Prostate gland (tissue), 2 donors: ENCODE data around the gene HPS3. TPM values are rescaled to one million over a fixed set of nuclear protein-coding genes. Genes with fewer than 3 reads are reported as not detected.

Source experiments
- DNase-seq: peaks from one replicate; pipeline ENCODE4 v3.0.0-alpha.2; 2019; ENCODE audit warnings: low spot score
- H3K27ac ChIP-seq, 2 donors: fragments of 200-600 bp; sonication (generic); 2 replicates each; pipeline ENCODE4 v1.5.1; 2017 to 2019
- H3K27me3 ChIP-seq: fragments of 200-600 bp; sonication (generic); replicated peaks from 2 replicates; pipeline ENCODE4 v1.5.1; 2019; ENCODE audit not compliant: insufficient read depth
- H3K36me3 ChIP-seq, 2 donors: fragments of 200-600 bp; sonication (generic); 1 replicate in 1 of 2; 2 replicates in 1 of 2; pipeline versions ENCODE4 v1.5.1 to v1.8.1; 2017 to 2019
- H3K4me1 ChIP-seq: fragments of 200-600 bp; sonication (generic); replicated peaks from 2 replicates; pipeline ENCODE4 v1.5.1; 2019
- H3K4me3 ChIP-seq, 2 donors: fragments of 200-600 bp; sonication (generic); 2 replicates each; pipeline ENCODE4 v1.5.1; 2017 to 2019
- H3K9me3 ChIP-seq: fragments of 200-600 bp; sonication (generic); 2 replicates; pipeline ENCODE4 v1.5.1; 2017
- CTCF ChIP-seq, 4 experiments: fragments of 200-600 bp in 2 of 4; fragments of 450-650 bp in 2 of 4; sonication (generic) in 2 of 4; IDR thresholded peaks; 1 replicate in 3 of 4; 2 replicates in 1 of 4; pipeline ENCODE4 v1.5.1; 2016 to 2019; ENCODE audit warnings: antibody characterized with exemption in 4 of 4, mild to moderate bottlenecking in 2 of 4, moderate library complexity in 2 of 4
- POLR2A ChIP-seq: fragments of 450-650 bp; IDR thresholded peaks from one replicate; pipeline ENCODE4 v1.6.1; 2016; ENCODE audit warnings: antibody characterized with exemption, mild to moderate bottlenecking
- POLR2AphosphoS5 ChIP-seq: sonication (generic); formaldehyde crosslinking; IDR thresholded peaks from one replicate; pipeline ENCODE4 v1.6.1; 2017; ENCODE audit warnings: antibody characterized with exemption
- WGBS: methylation state at CpG from one replicate; pipeline ENCODE4 v1.1.5; 2018; 5-methylcytosine and 5-hydroxymethylcytosine counted together
- intact Hi-C: fragments of 100-400 bp; cut with DNase I; formaldehyde crosslinking; loops from one replicate; pipeline ENCODE4 v1.14.2; 2022
- total RNA-seq, 2 donors: library from RNA; depleted of rRNA; stranded (reverse); fragments of >200 nt; gene quantifications; one replicate each; pipeline ENCODE4 v1.1.0, GENCODE V29; 2016

The HPS3 gene
- total RNA-seq, 2 donors from 2014 or later, result 17.6 to 25.2 TPM

- H3K9me3 ChIP-seq, result no peaks in the 10 kb centered on the region
- no peaks in the 10 kb centered on the region for H3K36me3 ChIP-seq
- no peak overlapping the region for H3K4me3 ChIP-seq
- no peak for DNase-seq
- WGBS, result 96% methylated on average over 4 of the region's 4 CpGs
- no peak overlapping the region for H3K27ac ChIP-seq
- TF ChIP-seq CTCF (IDR thresholded peaks at IDR 0.05) (no peak), POLR2A (no peak), POLR2AphosphoS5 (no peak)
- no peaks in the 10 kb centered on the region for H3K4me1 ChIP-seq
- intact Hi-C loops, result no loop called here
- no peaks in the 10 kb centered on the region for H3K27me3 ChIP-seq
Measured at GRCh38 chr3:149160754-149161300, 31.4 kb downstream of the HPS3 start.

- WGBS, result 29% methylated on average over 2 of the region's 2 CpGs
- H3K4me3 ChIP-seq, result no peak overlapping the region
- DNase-seq, result peak; percentile 47
- H3K36me3 ChIP-seq, result no peaks in the 10 kb centered on the region
- no peak overlapping the region for H3K27ac ChIP-seq
- no peaks in the 10 kb centered on the region for H3K9me3 ChIP-seq
- TF ChIP-seq POLR2AphosphoS5, result peak; percentile 77
- no peak for TF ChIP-seq POLR2A
- intact Hi-C loops, result no loop called here
- no peaks in the 10 kb centered on the region for H3K27me3 ChIP-seq
- H3K4me1 ChIP-seq, result no peaks in the 10 kb centered on the region
Measured at GRCh38 chr3:149162007-149162406, 32.6 kb downstream of the HPS3 start.

- intact Hi-C loops, result no loop called here
- Histone ChIP-seq H3K4me1 (no peaks in the 10 kb centered on the region), H3K4me3 (no peak overlapping the region), H3K36me3 (no peaks in the 10 kb centered on the region), H3K27ac (no peak overlapping the region), H3K9me3 (no peaks in the 10 kb centered on the region), H3K27me3 (no peaks in the 10 kb centered on the region)
- no peak for DNase-seq
- 87% methylated on average over 1 of the region's 1 CpG for WGBS
- no peak for TF ChIP-seq POLR2A
Measured at GRCh38 chr3:149163066-149163465, 33.6 kb downstream of the HPS3 start.

GRCh38 chr3:149167898-149168297, 38.5 kb downstream of the HPS3 start:
- Histone ChIP-seq H3K4me3 (no peak overlapping the region), H3K4me1 (no peaks in the 10 kb centered on the region), H3K9me3 (no peaks in the 10 kb centered on the region), H3K27me3 (no peaks in the 10 kb centered on the region), H3K27ac (no peak overlapping the region), H3K36me3 (no peaks in the 10 kb centered on the region)
- no peak for DNase-seq
- 88% methylated on average over 2 of the region's 2 CpGs for WGBS
- intact Hi-C loops, result no loop called here
- TF ChIP-seq POLR2A (no peak), POLR2AphosphoS5 (no peak), CTCF (IDR thresholded peaks at IDR 0.05) (no peak)

GRCh38 chr3:149170672-149171071, 41.2 kb downstream of the HPS3 start:
- no peak for DNase-seq
- Histone ChIP-seq H3K36me3 (no peaks in the 10 kb centered on the region), H3K4me1 (no peaks in the 10 kb centered on the region), H3K27ac (no peak overlapping the region), H3K9me3 (no peaks in the 10 kb centered on the region), H3K4me3 (no peak overlapping the region), H3K27me3 (no peaks in the 10 kb centered on the region)
- TF ChIP-seq POLR2AphosphoS5 (no peak), POLR2A (no peak), CTCF (IDR thresholded peaks at IDR 0.05) (no peak)
- intact Hi-C loops, result no loop called here
- WGBS, result 93% methylated on average over 7 of the region's 7 CpGs

GRCh38 chr3:149174901-149175300, 45.5 kb downstream of the HPS3 start:
- Histone ChIP-seq H3K4me1 (no peaks in the 10 kb centered on the region), H3K27ac (no peak overlapping the region), H3K27me3 (no peaks in the 10 kb centered on the region), H3K4me3 (no peak overlapping the region), H3K9me3 (no peaks in the 10 kb centered on the region), H3K36me3 (no peaks in the 10 kb centered on the region)
- no peak for TF ChIP-seq CTCF (IDR thresholded peaks at IDR 0.05)
- DNase-seq, result no peak
- WGBS, result 62% methylated on average over 3 of the region's 3 CpGs
- intact Hi-C loops, result no loop called here
